Measurements from ENCODE around the gene CADM1.
A peak's percentile ranks its signal among the peaks of the same experiment; 100 is the strongest.

Gene CADM1

GRCh38 chr11:115234794-115235193, 269.4 kb downstream of the CADM1 start:
- DNase-seq = no peak

- DNase-seq = peak; percentile 97
Observed at GRCh38 chr11:115226556-115226955, 277.7 kb downstream of the CADM1 start.

DNA sequence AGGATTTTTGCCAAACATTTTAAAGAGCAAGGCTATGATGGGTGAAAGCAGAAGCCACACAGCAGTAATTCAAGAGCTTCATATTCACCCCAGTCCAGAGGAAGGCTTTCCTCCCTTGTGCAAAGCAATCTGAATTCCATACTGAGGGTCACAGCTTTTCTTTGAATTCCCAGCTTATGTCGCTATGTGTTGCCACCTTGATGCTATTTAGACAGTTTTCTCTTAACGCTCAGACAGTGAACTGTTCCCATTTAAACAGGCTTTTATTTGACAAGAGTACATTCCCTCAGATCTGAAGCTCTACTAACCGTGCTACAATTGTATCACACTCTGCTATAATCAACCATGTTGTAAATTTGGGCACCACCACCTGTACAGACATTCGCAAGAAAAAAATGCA, 279.7 kb downstream of the CADM1 start:
- no peak for DNase-seq

DNA sequence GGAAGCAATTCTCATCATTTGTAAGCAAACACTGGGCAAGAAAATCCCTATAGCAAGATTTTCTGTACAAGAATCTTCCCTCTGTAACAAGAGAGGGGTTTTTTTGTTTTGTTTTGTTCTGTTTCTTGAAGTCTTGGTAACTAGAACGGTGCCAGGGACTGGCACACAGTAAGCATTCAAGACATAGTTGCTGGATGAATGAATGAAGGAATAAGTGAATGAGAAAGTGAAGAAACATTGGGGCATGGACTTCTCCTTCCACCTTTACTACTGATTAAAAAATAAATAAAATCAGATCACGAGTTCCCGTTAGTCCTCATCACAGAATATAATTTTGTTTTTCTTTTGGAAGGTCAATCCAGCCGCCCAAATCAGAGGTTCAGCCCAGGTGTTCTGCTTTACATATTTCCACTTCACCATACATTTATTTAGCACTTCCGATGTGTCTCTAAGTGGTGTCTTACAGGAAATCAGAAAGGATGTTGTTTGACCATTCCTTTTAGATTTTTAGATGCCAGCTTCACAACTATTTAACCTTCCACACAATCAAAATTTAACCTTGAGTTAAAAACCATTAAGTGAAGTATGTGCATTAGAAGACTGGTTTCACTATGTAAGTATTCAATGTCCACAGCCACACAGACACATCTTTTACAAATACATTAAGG, 281.2 kb downstream of the CADM1 start:
- peak; percentile 5 for DNase-seq

GRCh38 chr11:115222218-115222862, 281.9 kb downstream of the CADM1 start:
- DNase-seq = peak; percentile 90

DNA sequence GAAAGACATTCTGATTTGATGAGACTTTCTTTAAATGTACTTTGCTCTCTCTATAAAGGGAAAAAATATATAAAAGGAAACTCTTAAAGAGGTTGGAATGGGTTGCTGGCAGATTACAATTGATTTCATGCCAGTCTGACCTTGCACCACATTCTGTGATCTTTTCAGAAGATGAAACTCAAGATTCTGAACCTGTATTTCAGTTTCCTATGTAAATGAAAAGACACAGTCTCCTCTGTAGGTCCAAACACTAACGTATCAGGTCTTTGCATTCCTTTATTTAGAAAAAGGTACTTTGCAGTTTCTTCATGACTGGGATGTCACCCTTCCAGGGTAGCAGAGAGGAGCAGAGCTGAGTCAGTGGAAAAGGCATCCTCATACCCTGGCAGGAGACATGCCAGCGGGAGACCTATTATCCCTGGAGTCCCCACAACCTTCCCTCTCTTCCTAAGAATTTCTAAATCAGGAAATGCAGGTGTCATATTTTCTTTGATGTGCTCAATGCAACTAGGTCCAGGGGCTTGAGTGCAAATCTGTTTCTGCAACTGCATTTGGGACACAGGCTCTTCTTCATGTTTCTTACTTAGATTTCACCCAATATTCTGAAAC, 282.6 kb downstream of the CADM1 start:
- no peak for DNase-seq

DNA sequence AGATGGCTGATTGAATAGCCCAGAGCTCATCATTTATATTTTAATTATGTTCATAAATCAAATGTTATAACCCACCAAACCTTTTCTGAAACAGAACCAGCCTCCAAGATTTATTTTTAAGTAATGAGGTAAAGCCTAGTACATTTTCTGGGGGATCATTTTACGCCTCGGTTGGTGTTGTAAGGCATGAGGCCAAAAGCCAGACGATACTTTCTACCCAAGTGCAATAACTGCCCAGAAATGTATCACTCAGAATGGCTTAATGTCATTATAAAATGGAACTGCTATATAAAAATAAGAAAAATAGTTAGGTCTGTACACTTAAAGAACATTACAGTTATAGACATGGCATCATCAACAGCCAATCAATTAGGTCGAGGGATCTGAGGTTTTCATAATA, 283.3 kb downstream of the CADM1 start:
- no peak for DNase-seq

DNA sequence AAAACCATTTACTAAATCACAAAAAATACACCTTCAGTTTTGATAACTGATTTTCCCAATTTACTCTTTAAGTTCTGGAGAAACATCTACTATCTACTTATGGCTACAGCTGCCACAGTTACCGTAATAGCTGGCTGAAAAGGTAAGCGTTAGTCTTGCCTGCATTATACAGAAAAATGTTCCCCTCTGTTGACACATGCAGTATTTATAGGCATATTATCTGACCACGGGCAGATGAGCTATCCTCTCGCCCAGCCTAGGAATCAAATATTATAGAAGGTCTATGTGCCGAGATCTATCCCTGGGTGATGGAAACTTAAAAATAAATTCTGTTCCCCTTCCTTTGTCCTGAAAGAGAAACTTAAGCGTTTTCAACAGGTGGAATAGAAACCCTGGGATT, 283.8 kb downstream of the CADM1 start:
- DNase-seq = no peak

DNA sequence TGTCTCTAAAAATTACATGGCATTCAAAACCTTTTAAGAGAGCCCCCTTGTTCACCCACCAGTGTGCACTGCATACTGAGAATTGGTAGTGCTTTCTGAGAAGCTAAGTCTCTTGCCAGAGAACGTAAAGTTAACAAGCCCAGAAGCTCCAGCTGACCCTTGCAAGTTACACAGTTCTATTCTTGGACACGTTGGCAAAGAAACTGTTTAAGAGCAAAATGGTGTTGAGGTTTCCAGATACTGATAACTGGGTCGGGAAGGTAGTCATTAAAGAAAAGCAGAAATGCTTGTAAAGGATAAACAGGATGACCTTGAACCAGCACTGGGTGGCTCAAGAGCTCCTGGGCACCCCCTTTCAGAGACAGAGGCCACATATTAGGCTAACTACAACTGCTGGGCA, 284.8 kb downstream of the CADM1 start:
- no peak for DNase-seq

- DNase-seq = no peak
Observed at GRCh38 chr11:115217726-115218311, 286.4 kb downstream of the CADM1 start.

DNA sequence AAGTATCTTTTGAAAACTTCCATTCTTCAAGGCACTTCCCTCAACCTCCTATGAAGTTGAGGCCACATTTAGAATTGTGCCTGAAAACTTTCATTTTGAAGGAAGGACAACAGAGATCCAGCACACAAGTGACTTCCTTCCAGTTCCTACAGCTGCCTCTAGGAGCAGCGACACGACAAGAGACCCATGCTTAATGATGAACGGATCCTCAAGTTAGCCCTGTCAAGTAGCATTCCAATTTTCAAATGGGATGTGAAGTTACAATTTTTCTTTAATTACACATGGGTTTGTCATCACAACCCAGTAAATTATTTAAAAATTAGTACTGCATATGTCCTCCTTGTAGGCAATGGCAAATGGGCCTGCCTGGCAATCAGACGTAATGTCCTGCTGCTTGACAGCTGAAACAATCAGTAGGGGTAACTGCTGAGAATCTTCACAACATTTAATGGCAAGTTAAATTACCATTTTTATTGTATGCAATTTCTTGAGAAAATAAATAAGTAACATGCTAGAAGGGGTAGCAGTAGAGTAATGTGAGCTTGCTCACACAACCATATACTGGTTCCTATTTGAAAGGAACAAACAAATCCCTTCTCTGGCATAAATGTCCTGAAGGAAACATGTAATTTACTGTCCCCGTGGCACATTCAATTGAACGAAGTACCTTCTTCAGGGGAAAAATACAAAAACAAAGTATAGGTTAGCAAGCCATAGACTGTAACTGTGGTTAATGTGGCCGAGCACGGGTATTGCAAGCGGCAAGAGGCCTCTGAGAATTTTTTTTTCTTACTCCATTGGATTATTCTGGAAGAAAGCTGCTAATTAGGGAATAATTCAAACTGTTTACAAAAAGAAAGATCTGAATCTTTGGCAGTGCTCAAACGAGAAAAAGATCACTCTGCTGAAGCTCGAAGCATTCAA, 288.3 kb downstream of the CADM1 start:
- DNase-seq = no peak

- no peak for DNase-seq
Observed at GRCh38 chr11:115214644-115215234, 289.5 kb downstream of the CADM1 start.

GRCh38 chr11:115213007-115213406, 291.2 kb downstream of the CADM1 start:
- no peak for DNase-seq

DNA sequence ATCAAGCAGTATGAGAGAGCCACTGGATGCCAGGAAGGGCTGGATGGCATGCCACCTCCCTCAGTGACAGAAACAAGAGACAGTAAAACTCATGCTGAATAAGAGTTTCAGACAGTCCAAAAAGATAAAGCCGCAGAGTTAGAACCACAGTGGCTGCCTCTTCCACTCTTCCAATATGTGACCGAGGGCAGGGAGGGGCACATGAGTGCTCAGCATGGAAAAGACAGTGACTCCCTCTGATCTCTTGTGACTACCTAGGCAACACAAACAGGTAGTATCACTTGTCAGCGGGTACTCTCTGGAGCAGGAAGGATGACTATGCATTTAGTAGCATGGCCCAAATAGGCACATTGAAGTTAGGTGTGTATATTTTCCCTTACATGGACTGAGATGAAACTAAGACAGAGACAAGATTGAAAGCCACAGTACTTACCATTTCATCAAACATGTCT, 295.4 kb downstream of the CADM1 start:
- no peak for DNase-seq

DNA sequence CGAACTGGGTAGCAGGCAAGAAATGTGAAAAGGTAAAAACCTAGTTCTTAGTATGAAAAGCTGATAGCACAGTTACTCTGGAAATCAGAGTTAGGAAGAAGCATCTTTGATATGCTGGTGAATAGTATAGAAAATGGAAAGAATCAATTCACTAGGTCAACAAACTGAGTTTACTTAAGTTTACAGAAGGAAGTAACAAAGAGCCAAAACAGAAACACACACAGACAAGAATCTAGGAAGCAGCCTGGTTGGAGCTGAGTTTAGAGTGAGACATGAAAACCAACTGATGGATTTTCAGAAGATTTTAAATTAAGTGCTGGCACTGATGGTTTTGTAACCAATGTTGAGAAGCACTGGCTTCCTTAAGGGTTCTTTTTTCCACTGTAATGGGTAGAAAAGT, 296.3 kb downstream of the CADM1 start:
- DNase-seq = no peak

- no peak for DNase-seq
Observed at GRCh38 chr11:115207166-115207591, 297.0 kb downstream of the CADM1 start.

DNA sequence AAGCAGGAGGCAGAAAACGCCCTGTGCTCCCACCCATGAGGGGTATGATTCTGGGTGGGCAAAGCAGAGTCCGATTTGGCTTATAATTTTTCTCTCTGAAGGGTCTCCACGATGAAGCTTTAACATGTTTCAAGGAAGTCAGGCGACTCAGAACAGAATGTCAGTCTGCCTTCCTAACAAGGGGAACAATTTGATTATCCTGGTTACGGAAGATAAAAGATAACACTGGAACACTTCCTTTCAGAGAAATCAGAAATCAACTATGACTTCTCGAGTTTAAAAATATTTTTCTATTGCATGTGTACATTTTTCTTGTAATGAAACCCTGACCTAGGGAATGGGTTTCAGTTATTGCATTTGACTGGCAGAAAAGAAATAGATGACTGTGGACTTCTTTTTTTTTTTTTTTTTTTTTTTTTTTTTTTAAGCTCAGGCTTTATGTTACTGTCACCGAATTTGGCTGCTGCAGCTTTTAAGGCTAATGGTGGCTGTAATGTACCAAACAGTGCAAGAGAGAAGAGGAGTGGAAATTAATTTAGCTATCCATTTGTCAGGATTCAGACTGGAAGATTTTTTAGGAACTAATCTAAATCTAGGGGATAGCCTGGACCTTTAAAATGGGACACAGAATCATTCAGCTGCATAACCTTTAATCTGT, 297.7 kb downstream of the CADM1 start:
- DNase-seq = no peak

- no peak for DNase-seq
Observed at GRCh38 chr11:115202900-115203552, 301.2 kb downstream of the CADM1 start.

DNA sequence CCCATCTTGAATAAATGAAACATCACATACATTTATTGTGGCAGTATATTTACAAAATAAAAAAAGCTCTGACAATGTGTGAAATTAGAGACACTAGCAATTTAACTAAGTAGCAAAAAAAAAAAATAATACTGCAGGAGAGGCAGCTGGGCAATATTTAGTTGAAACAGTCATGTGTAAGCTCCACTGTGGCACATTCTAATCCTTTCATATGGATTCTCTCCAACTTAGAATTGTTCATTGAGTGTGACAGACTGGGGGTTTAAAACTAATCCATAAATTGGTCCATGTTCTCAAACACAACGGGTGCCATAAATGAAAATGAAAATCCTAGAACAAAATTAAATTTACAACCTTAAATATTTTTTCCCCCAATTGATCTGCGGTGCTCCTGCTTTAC, 302.1 kb downstream of the CADM1 start:
- DNase-seq = no peak

GRCh38 chr11:115201111-115201792, 303.0 kb downstream of the CADM1 start:
- DNase-seq = peak; percentile 72

Measured in NCI-H226 (cell line).